ENCODE results near the gene TRIM29.

GRCh38 chr11:120088056-120088455, 49.9 kb downstream of the TRIM29 start:
- TF ChIP-seq CTCF (conservative IDR thresholded peaks at IDR 0.05; ENCODE audit: low read depth, low read length) = no peak
- TF ChIP-seq RCOR1 (IDR thresholded peaks at IDR 0.05; ENCODE audit: insufficient replicate concordance, low read length) = no peak
- TF ChIP-seq USF2 (IDR thresholded peaks at IDR 0.05; ENCODE audit: low read depth, low read length) = no peak
- no peak for TF ChIP-seq CEBPB (IDR thresholded peaks at IDR 0.05; ENCODE audit: low read depth, low read length)
- no peak for TF ChIP-seq MAZ (IDR thresholded peaks at IDR 0.05; ENCODE audit: borderline replicate concordance, low read depth, low read length)
- TF ChIP-seq BHLHE40 (IDR thresholded peaks at IDR 0.05; ENCODE audit: low read depth, low read length) = no peak
- TF ChIP-seq RAD21 (IDR thresholded peaks at IDR 0.05; ENCODE audit: low read length) = no peak
- no peak for TF ChIP-seq POLR2A (IDR thresholded peaks at IDR 0.05; ENCODE audit: low read depth, low read length)
- no peak for TF ChIP-seq ELK1 (IDR thresholded peaks at IDR 0.05; ENCODE audit: borderline replicate concordance, low read depth, low read length)

Measured in IMR-90 (cell line).